Colonic mucosa (tissue), 4 donors: ENCODE data around the gene STRADB. TPM values are rescaled to one million over a fixed set of nuclear protein-coding genes. Genes with fewer than 3 reads are reported as not detected.

Source experiments
- DNase-seq: peaks from one replicate; pipeline ENCODE4 v3.0.0-alpha.2; 2020
- H3K27ac ChIP-seq: fragments of 200-600 bp; one replicate; pipeline ENCODE4 v1.8.0; 2021
- H3K27me3 ChIP-seq: fragments of 200-600 bp; one replicate; pipeline ENCODE4 v1.8.0; 2021
- H3K36me3 ChIP-seq: fragments of 200-600 bp; one replicate; pipeline ENCODE4 v1.8.0; 2021
- H3K4me1 ChIP-seq: fragments of 200-600 bp; one replicate; pipeline ENCODE4 v1.8.0; 2021; ENCODE audit warnings: mild to moderate bottlenecking
- H3K4me3 ChIP-seq: fragments of 200-600 bp; one replicate; pipeline ENCODE4 v1.8.0; 2021
- H3K9ac ChIP-seq, 2 donors: one replicate each; pipeline ENCODE4 v1.7.0; 2013; ENCODE audit warnings: control low read depth in 2 of 2, low read depth in 2 of 2, low read length in 2 of 2
- H3K9me3 ChIP-seq: fragments of 200-600 bp; one replicate; pipeline ENCODE4 v1.8.0; 2021
- CTCF ChIP-seq: fragments of 200-600 bp; IDR thresholded peaks from one replicate; pipeline ENCODE4 v1.8.0; 2022; ENCODE audit warnings: antibody characterized with exemption, mild to moderate bottlenecking
- intact Hi-C: fragments of 100-400 bp; cut with DNase I; formaldehyde crosslinking; loops from one replicate; pipeline ENCODE4 v1.14.1; 2022
- total RNA-seq, 2 donors: library from RNA; stranded (reverse); fragmentation: NEBNext Ultra II Directional in 1 of 2; extraction: Animal tissue kit (Norgen Biotek cat#: 25700) in 1 of 2; gene quantifications; one replicate each; pipeline ENCODE4 v1.2.1, GENCODE V29; 2021
- donor health status: healthy.
- donor health status: DM: no; HTN: no; CAD: no.
- donor health status: DM: no; HTN: no; CAD: no.

Gene STRADB
- total RNA-seq, 2 donors from 2014 or later: 50.0 to 50.9 TPM

GRCh38 chr2:201496785-201497184 is 45.2 kb downstream of the STRADB start:
- intact Hi-C loops: no loop called here
- Histone ChIP-seq H3K4me3 (no peak overlapping the region), H3K9ac (no peak overlapping the region), H3K4me1 (no peaks in the 10 kb centered on the region), H3K27ac (no peak overlapping the region), H3K9me3 (no peaks in the 10 kb centered on the region), H3K36me3 (no peaks in the 10 kb centered on the region), H3K27me3 (no peaks in the 10 kb centered on the region)
- TF ChIP-seq CTCF: no peak
- DNase-seq: no peak

DNA sequence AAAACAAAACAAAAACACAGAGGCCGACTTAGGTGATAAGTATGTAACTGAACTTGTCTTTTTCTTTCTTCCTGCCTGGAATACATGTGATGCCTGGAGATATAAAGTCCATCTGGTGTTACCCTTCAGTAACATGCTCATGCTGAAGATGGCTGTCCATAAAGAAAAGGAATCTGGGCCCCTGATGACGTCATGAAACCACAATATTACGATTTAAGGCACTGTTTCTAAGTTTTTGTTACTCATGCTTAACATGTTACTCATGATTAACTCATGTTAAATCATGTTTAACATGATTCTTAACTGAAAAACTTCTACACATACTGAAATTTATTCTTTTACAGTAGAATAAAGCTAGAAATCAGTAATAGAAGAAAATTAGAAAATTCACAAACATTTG is 49.0 kb downstream of the STRADB start:
- intact Hi-C loops: no loop called here

DNA sequence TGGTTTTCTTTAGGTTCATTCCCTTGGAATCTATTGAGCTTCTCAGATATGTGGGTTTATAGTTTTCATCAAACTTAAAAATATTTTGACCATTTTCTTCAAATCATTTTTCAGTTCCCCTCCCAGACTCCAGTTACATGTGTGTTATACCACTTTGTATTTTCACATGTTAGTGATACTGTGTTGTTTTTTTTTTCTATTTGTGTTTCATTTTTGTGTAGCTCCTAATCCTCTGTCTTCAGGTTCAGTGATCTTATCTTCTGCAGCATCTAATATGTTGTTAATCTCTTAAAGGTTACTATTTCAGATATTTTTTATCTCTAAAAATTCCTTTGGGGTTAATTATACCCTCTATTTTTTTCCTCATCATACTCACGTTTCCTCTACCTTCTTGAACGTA is 51.2 kb downstream of the STRADB start:
- no peak for TF ChIP-seq CTCF
- DNase-seq: no peak
- H3K27ac ChIP-seq: no peak overlapping the region
- no peaks in the 10 kb centered on the region for H3K36me3 ChIP-seq
- no peak overlapping the region for H3K9ac ChIP-seq
- intact Hi-C loops: no loop called here
- no peak overlapping the region for H3K4me3 ChIP-seq
- no peaks in the 10 kb centered on the region for H3K9me3 ChIP-seq
- H3K4me1 ChIP-seq: no peaks in the 10 kb centered on the region
- no peaks in the 10 kb centered on the region for H3K27me3 ChIP-seq

More for the DNA sequence above, 49.0 kb downstream of the STRADB start:
- DNase-seq: no peak
- H3K4me1 ChIP-seq: no peaks in the 10 kb centered on the region
- no peak overlapping the region for H3K4me3 ChIP-seq
- no peaks in the 10 kb centered on the region for H3K36me3 ChIP-seq
- no peak overlapping the region for H3K27ac ChIP-seq
- no peak overlapping the region for H3K9ac ChIP-seq
- TF ChIP-seq CTCF: no peak
- no peaks in the 10 kb centered on the region for H3K9me3 ChIP-seq
- no peaks in the 10 kb centered on the region for H3K27me3 ChIP-seq

GRCh38 chr2:201507725-201508124 is 56.2 kb downstream of the STRADB start:
- TF ChIP-seq CTCF: no peak
- DNase-seq: no peak
- intact Hi-C loops: no loop called here
- H3K9ac ChIP-seq: no peak overlapping the region
- H3K4me1 ChIP-seq: no peaks in the 10 kb centered on the region
- no peaks in the 10 kb centered on the region for H3K36me3 ChIP-seq
- no peaks in the 10 kb centered on the region for H3K9me3 ChIP-seq
- no peak overlapping the region for H3K4me3 ChIP-seq
- H3K27me3 ChIP-seq: no peaks in the 10 kb centered on the region
- H3K27ac ChIP-seq: no peak overlapping the region

GRCh38 chr2:201513271-201513670 is 61.7 kb downstream of the STRADB start:
- H3K4me1 ChIP-seq: no peaks in the 10 kb centered on the region
- intact Hi-C loops: no loop called here
- no peaks in the 10 kb centered on the region for H3K9me3 ChIP-seq
- H3K27ac ChIP-seq: no peak overlapping the region
- no peak overlapping the region for H3K4me3 ChIP-seq
- DNase-seq: no peak
- no peaks in the 10 kb centered on the region for H3K27me3 ChIP-seq
- no peaks in the 10 kb centered on the region for H3K36me3 ChIP-seq
- no peak for TF ChIP-seq CTCF
- H3K9ac ChIP-seq: no peak overlapping the region
